BLaER1 treated with 17β-estradiol and CSF1 and Interleukin-3, amounts not matched to agents 10 nM and 100 nM (cell line): ENCODE measurements around the gene ITPRID2.

Experiments
- H3K27ac ChIP-seq, 11 experiments: shearing (Covaris generic); formaldehyde crosslinking; 2 replicates each; pipeline ENCODE4 v1.8.1; 2022
- H3K27me3 ChIP-seq, 11 experiments: shearing (Covaris generic); formaldehyde crosslinking; 2 replicates each; pipeline ENCODE4 v1.8.1; 2022
- H3K36me3 ChIP-seq, 11 experiments: shearing (Covaris generic); formaldehyde crosslinking; 2 replicates each; pipeline ENCODE4 v1.8.1; 2022
- H3K4me1 ChIP-seq, 10 experiments: shearing (Covaris generic); formaldehyde crosslinking; 2 replicates each; pipeline ENCODE4 v1.8.1; 2022
- H3K4me2 ChIP-seq, 11 experiments: shearing (Covaris generic); formaldehyde crosslinking; 2 replicates each; pipeline ENCODE4 v1.8.1; 2022
- H3K4me3 ChIP-seq, 10 experiments: shearing (Covaris generic); formaldehyde crosslinking; 2 replicates each; pipeline ENCODE4 v1.8.1; 2022
- H3K9ac ChIP-seq, 11 experiments: shearing (Covaris generic); formaldehyde crosslinking; 2 replicates each; pipeline ENCODE4 v1.8.1; 2022
- H3K9me3 ChIP-seq, 11 experiments: shearing (Covaris generic); formaldehyde crosslinking; replicated peaks in 1 of 11; 2 replicates each; pipeline ENCODE4 v1.8.1; 2022
- H4K20me1 ChIP-seq, 11 experiments: shearing (Covaris generic); formaldehyde crosslinking; 2 replicates each; pipeline ENCODE4 v1.8.1; 2022
- Cebpa-rat ChIP-seq, 11 experiments: shearing (Covaris generic); IDR thresholded peaks; 2 replicates each; pipeline ENCODE4 v1.8.1; 2022

Gene ITPRID2

DNA sequence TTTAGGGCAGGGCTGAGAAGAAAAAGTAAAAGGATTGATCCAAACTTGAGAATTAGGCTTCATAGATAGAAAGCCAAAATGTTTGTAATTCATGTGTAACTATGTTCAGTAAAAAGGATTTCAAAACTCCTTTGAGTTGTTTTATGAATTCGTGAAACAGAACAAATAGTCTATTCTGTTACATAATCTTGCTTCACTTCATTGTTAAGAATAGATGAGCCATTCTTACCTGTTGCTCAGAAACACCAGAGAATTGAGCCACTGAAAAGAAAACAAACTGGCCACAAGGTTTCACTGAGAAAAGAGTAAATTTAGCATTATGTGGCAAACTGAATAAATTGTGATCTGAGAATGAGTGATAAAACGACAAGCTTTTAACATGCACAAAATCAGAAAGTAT, 4.5 kb upstream of the ITPRID2 start:
- Histone ChIP-seq H3K9me3 (no peaks in the 10 kb centered on the region), H3K27me3 (no peaks in the 10 kb centered on the region), H3K4me2 (no peak overlapping the region), H3K36me3 (no peaks in the 10 kb centered on the region), H3K4me1 (peaks cover 0 to 11% (median 6%) of the 10 kb centered on the region in 10 experiments; a peak in 11 of 20 replicates), H4K20me1 (no peaks in the 10 kb centered on the region), H3K9ac (no peak overlapping the region), H3K27ac (no peak overlapping the region), H3K4me3 (no peak overlapping the region)
- no peak for TF ChIP-seq Cebpa-rat (IDR thresholded peaks at IDR 0.05)

DNA sequence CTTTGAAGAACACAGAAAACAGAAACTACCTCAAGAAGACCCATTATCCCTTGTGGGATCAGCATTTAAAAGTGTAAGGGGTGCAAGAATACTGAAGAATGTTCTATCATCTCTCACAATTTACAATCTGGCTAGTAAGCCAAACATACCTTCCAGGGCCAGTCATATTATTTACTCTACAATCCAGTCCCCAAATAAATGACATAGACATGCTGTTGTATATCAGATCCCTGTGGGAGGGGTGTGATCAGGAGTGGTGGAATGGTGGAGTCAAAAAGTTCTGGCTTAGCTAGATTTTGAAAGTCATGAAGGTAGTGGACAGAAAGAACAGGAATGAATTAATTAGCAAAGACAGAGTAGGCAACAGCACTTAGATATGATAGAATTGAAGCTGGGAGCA, 1.8 kb upstream of the ITPRID2 start:
- TF ChIP-seq Cebpa-rat (IDR thresholded peaks at IDR 0.05) = no peak
- H3K4me2 ChIP-seq = no peak overlapping the region
- H4K20me1 ChIP-seq = peaks cover 7 to 20% (median 15%) of the 10 kb centered on the region in 11 experiments; a peak in 14 of 22 replicates
- H3K36me3 ChIP-seq = peaks cover 0 to 15% (median 0%) of the 10 kb centered on the region in 11 experiments; a peak in 9 of 22 replicates
- H3K27me3 ChIP-seq = no peaks in the 10 kb centered on the region
- H3K27ac ChIP-seq = no peak overlapping the region
- H3K4me1 ChIP-seq = peaks cover 10 to 25% (median 21%) of the 10 kb centered on the region in 10 experiments
- H3K9me3 ChIP-seq = no peaks in the 10 kb centered on the region
- no peak overlapping the region for H3K4me3 ChIP-seq
- H3K9ac ChIP-seq = no peak overlapping the region

GRCh38 chr2:181890271-181890670, 1.3 kb upstream of the ITPRID2 start:
- H3K4me3 ChIP-seq = no peak overlapping the region
- H3K9ac ChIP-seq = no peak overlapping the region
- H3K9me3 ChIP-seq = no peaks in the 10 kb centered on the region
- H3K4me1 ChIP-seq = peaks cover 10 to 30% (median 24%) of the 10 kb centered on the region in 10 experiments
- H3K36me3 ChIP-seq = peaks cover 0 to 20% (median 1%) of the 10 kb centered on the region in 11 experiments; a peak in 11 of 22 replicates
- no peak for TF ChIP-seq Cebpa-rat (IDR thresholded peaks at IDR 0.05)
- H4K20me1 ChIP-seq = peaks cover 7 to 25% (median 16%) of the 10 kb centered on the region in 11 experiments; a peak in 14 of 22 replicates
- no peak overlapping the region for H3K27ac ChIP-seq
- H3K4me2 ChIP-seq = peak overlapping the region in 1 of 11 experiments; percentile 82; a peak in 2 of 22 replicates
- H3K27me3 ChIP-seq = no peaks in the 10 kb centered on the region

GRCh38 chr2:181891966-181892798, 652 bp downstream of the ITPRID2 start:
- no peaks in the 10 kb centered on the region for H3K9me3 ChIP-seq
- peak overlapping the region; percentile 88 to 96 (median 93) for H3K9ac ChIP-seq
- H3K4me3 ChIP-seq = peak overlapping the region; percentile 71 to 91 (median 81)
- H3K36me3 ChIP-seq = peaks cover 0 to 39% (median 19%) of the 10 kb centered on the region in 11 experiments; a peak in 16 of 22 replicates
- no peaks in the 10 kb centered on the region for H3K27me3 ChIP-seq
- peak overlapping the region; percentile 72 to 95 (median 82) for H3K4me2 ChIP-seq
- H4K20me1 ChIP-seq = peaks cover 7 to 44% (median 34%) of the 10 kb centered on the region in 11 experiments; a peak in 15 of 22 replicates
- H3K4me1 ChIP-seq = peaks cover 17 to 48% (median 32%) of the 10 kb centered on the region in 10 experiments
- TF ChIP-seq Cebpa-rat (IDR thresholded peaks at IDR 0.05) = no peak
- H3K27ac ChIP-seq = peak overlapping the region; percentile 87 to 98 (median 92)

- Histone ChIP-seq H3K27me3 (no peaks in the 10 kb centered on the region), H3K27ac (peak overlapping the region; percentile 87 to 98 (median 92)), H3K4me2 (peak overlapping the region; percentile 72 to 95 (median 82)), H3K4me1 (peaks cover 17 to 49% (median 32%) of the 10 kb centered on the region in 10 experiments), H3K36me3 (peaks cover 0 to 43% (median 22%) of the 10 kb centered on the region in 11 experiments; a peak in 17 of 22 replicates), H4K20me1 (peaks cover 7 to 45% (median 34%) of the 10 kb centered on the region in 11 experiments; a peak in 15 of 22 replicates), H3K9me3 (no peaks in the 10 kb centered on the region), H3K4me3 (peak overlapping the region; percentile 71 to 91 (median 81)), H3K9ac (peak overlapping the region; percentile 88 to 96 (median 93))
- TF ChIP-seq Cebpa-rat (IDR thresholded peaks at IDR 0.05) = no peak
Measured at GRCh38 chr2:181892799-181893435, 1.4 kb downstream of the ITPRID2 start.

DNA sequence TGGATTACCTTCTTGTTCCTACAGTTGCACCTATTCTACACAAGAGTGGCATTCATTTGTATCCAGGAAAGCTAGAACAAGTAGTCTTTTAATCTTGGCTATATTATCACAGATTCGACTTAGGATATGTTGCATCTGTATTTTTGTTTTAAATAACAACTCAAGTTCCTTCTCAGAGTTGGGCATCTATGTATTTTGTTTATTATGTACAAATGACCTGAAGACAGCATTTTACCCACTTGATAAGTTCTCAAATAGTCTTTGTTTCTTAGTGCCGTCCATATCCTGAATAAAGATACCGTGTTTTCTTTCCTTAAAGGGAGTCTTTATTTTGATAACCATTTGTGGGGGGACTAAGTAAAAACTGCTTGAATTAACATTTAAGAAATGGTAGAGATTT, 2.9 kb downstream of the ITPRID2 start:
- no peak for TF ChIP-seq Cebpa-rat (IDR thresholded peaks at IDR 0.05)
- peaks cover 7 to 45% (median 34%) of the 10 kb centered on the region in 11 experiments; a peak in 15 of 22 replicates for H4K20me1 ChIP-seq
- peaks cover 0 to 3% (median 0%) of the 10 kb centered on the region in 11 experiments; a peak in 2 of 22 replicates for H3K9me3 ChIP-seq
- no peaks in the 10 kb centered on the region for H3K27me3 ChIP-seq
- H3K27ac ChIP-seq = no peak overlapping the region
- peaks cover 9 to 58% (median 34%) of the 10 kb centered on the region in 11 experiments; a peak in 21 of 22 replicates for H3K36me3 ChIP-seq
- peaks cover 22 to 52% (median 36%) of the 10 kb centered on the region in 10 experiments for H3K4me1 ChIP-seq
- peak overlapping the region in 4 of 11 experiments; percentile 4 to 95 (median 90); a peak in 6 of 22 replicates for H3K9ac ChIP-seq
- H3K4me3 ChIP-seq = peak overlapping the region; percentile 2 to 86 (median 73); a peak in 14 of 20 replicates
- peak overlapping the region; percentile 63 to 95 (median 82) for H3K4me2 ChIP-seq

DNA sequence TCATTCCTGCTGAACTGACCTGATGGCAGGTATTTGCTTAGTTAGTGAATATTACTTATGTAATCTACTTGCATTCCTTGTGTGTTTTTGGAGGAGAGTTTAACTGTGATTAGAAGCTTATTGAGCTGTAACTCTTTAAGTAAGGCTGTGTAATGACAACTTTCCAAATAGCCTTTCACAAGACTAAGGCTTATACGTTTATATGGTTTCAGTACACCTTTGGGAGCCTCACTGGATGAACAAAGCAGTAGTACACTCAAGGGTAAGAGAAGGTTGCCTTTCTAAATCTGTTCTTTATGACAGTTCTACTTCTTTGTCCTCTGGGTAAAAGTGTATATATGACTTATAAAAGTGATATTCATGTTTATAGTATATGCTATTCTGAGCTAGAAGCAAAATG, 4.3 kb downstream of the ITPRID2 start:
- Histone ChIP-seq H3K4me3 (no peak overlapping the region; a peak in 1 of 20 replicates), H3K27me3 (no peaks in the 10 kb centered on the region), H4K20me1 (peaks cover 7 to 57% (median 34%) of the 10 kb centered on the region in 11 experiments; a peak in 15 of 22 replicates), H3K9me3 (peaks cover 0 to 8% (median 0%) of the 10 kb centered on the region in 11 experiments; a peak in 2 of 22 replicates), H3K27ac (no peak overlapping the region), H3K9ac (no peak overlapping the region), H3K4me2 (peak overlapping the region in 9 of 11 experiments; percentile 3 to 92 (median 28); a peak in 10 of 22 replicates), H3K4me1 (peaks cover 31 to 60% (median 45%) of the 10 kb centered on the region in 10 experiments), H3K36me3 (peaks cover 24 to 72% (median 49%) of the 10 kb centered on the region in 11 experiments)
- no peak for TF ChIP-seq Cebpa-rat (IDR thresholded peaks at IDR 0.05)

GRCh38 chr2:181896286-181896685, 4.8 kb downstream of the ITPRID2 start:
- Histone ChIP-seq H3K4me3 (no peak overlapping the region), H3K4me2 (peak overlapping the region in 6 of 11 experiments; percentile 2 to 92 (median 18); a peak in 5 of 22 replicates), H4K20me1 (peaks cover 7 to 57% (median 34%) of the 10 kb centered on the region in 11 experiments; a peak in 15 of 22 replicates), H3K9me3 (peaks cover 0 to 8% (median 0%) of the 10 kb centered on the region in 11 experiments; a peak in 2 of 22 replicates), H3K36me3 (peaks cover 28 to 77% (median 53%) of the 10 kb centered on the region in 11 experiments), H3K4me1 (peaks cover 30 to 56% (median 41%) of the 10 kb centered on the region in 10 experiments), H3K27ac (no peak overlapping the region), H3K9ac (no peak overlapping the region), H3K27me3 (no peaks in the 10 kb centered on the region)
- TF ChIP-seq Cebpa-rat (IDR thresholded peaks at IDR 0.05) = no peak
